Activated CD4-positive, alpha-beta T cell treated with anti-CD3 and anti-CD28 coated beads, Interleukin-2, Interleukin-6, amounts not matched to agents 100 ng/mL and 50 ng/mL, durations not matched to agents 16 hours and 8 hours (primary cell): ENCODE measurements around the gene OLR1.
A peak's percentile ranks its signal among the peaks of the same experiment; 100 is the strongest.

Experiments
- DNase-seq: peaks from one replicate; pipeline ENCODE4 v3.0.0-alpha.2; 2020

OLR1 gene

GRCh38 chr12:10151621-10152020 is 20.3 kb downstream of the OLR1 start:
- DNase-seq: no peak

GRCh38 chr12:10147714-10148403 is 24.1 kb downstream of the OLR1 start:
- DNase-seq: peak; percentile 36

DNA sequence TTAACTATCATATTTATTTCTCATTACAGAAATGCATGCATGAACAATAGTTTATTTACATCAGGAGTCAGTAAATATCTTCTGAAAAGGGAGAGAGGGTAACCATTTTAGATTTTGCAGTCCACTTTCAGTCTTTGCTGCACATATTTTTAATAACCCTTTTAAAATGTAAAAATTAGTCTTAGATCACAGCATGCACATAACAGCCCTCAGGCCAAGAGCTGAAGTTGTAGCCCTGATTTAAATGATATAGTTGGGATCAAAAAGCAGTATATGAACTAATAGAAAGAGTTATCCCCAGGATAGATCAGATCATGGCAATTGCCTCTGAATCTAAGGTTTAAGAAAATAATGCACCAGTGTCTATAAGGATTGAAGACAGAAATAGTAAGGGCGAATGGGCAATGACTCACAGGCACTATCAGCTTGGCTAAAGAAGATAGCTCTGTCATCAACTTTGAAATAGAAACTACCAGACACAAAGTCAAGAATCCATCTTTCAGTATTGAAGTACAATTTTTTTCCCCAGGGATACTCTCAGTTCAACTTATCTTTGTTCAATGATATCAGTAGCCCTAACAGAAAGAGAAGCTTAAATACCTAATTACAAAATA is 28.8 kb downstream of the OLR1 start:
- DNase-seq: no peak

DNA sequence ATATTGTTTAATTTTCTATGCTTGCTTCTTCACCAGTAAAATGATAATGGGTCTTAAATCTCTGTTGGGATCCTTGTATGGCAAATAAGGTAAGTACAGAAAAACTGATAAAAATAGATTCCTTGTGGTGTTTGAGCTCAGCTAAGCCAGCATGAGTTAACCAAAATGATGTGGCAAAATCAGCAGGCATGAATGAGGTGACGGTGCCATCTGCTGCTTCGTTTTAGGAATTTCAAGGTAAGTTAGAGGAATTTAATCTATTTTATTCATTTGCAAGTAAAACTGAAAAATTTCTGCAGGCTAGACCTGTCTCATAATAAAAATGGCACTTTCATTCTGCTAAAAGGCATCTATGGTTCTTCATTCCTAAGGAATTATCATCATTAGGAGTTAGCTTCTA is 31.9 kb downstream of the OLR1 start:
- peak; percentile 54 for DNase-seq

GRCh38 chr12:10136637-10137205 is 35.2 kb downstream of the OLR1 start:
- no peak for DNase-seq

DNA sequence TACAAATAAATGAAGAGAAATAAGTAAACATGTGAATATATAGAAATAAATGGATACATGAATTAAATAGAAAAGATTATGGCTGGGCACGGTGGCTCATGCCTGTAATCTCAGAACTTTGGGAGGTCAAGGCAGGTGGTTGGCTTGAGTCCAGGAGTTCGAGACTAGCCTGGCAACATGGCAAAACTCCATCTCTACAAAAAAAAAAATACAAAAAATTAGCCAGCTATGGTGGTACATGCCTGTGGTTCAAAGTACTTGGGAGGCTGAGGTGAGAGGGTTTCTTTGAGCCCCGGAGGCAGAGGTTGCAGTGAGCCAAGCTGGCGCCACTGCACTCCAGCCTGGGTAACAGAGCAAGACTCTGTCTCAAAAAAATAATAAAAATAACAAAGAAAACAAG is 36.8 kb downstream of the OLR1 start:
- DNase-seq: no peak

DNA sequence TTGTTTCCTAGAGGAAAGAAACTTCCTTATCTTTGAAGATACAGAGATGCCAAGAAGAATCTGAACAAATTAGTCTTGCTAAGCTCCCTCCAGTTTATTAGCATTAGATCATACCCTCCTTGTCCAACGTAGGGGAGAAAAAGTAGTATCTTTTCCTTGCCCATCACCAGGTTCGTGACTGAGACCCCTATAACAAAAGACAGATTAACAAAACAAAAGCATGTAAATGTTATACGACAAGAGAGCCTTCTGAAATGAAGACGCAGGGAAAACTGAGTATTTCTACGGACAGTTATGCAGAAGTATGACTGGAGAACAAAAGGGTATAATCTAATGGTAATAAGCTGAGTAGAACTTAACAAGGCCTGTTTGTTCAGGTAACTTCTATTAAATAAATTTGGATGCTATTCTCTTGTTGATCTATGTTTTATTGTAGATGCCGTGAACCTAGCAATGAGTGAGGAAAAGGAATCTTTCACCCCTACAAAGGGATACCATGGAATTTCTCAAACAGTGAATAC is 39.0 kb downstream of the OLR1 start:
- DNase-seq: no peak

- DNase-seq: no peak
These were observed 40.7 kb downstream of the OLR1 start for GRCh38 chr12:10131111-10131690.

GRCh38 chr12:10130042-10130441 is 41.9 kb downstream of the OLR1 start, which contains the start of gene CLEC7A:
TSS of gene CLEC7A (minus strand) at chr12:10130199. CDS start at chr12:10130082, 117 bp downstream.
- peak; percentile 52 for DNase-seq

DNA sequence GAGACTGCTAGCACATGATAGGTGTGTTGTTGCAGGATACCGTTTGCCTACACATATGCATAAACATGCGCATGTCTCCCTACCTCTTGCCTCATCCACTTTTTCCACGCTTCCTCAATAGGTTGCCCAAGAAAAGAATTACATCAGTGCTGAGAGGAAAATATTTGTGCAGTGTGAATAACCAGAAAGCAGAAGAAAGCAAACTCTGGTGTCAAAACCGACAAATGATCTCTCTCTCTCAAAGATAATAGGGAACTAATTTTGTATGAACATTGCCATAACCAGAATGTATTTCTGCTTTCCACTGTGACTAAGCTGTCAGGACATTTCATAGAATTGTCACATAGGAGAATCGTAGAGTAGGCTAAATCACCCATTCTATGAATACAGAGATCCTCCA is 43.2 kb downstream of the OLR1 start:
- DNase-seq: no peak

GRCh38 chr12:10126413-10126812 is 45.5 kb downstream of the OLR1 start:
- no peak for DNase-seq

GRCh38 chr12:10122689-10123088 is 49.2 kb downstream of the OLR1 start:
- DNase-seq: no peak

DNA sequence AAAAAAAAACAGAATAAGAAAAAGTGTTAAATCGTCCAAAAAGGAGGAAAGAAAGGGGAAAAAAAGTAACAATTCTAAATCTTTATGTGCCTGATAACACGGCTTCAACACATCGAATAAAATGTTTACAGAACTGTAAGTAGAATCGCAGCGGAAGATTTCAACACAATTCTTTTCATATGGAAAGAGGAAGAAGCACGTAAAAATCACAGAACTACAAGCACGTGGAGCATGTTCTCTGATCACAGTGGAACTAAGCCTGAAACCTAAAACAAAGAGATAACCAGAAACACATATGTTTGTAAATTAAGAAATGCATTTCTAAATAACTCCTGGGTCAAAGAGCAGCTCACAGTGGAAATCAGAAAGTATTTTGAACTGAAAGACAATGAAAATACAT is 50.7 kb downstream of the OLR1 start:
- DNase-seq: no peak

DNA sequence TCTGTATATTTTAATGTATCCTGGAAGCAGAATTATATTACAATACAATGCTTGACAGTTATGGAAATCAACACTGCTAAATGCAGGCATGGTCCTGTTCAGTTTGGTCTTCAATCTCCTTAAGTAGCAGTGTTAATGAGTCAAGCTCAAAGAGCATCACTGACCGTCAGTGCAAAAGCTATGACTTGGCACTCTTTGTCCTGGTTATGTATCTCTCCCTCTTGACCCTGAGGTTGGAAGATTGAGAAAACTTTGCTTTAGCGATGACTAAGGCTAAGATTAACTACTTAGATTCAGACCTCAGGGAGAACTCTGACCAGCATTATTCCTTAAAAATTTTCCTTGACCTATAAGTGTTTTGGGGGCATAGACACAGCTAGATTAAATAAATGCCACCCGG is 52.9 kb downstream of the OLR1 start:
- DNase-seq: no peak

- DNase-seq: no peak
These were observed 56.0 kb downstream of the OLR1 start for GRCh38 chr12:10115890-10116289.

DNA sequence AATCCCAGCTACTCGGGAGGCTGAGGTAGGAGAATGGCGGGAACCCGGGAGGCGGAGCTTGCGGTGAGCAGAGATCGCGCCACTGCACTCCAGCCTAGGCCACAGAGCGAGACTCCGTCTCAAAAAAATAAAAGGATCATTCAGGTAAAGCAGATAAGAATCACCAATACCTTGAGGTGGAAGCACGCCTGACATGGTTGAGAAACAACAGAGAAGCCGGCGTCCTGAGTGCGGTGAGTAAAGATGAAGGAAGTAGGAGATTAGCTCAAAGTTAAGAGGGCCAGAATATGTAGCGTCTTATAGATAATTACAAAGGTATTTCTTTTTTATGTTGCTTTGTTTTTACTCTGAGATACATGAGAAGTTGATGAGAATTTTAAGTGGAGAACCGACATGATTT is 56.6 kb downstream of the OLR1 start:
- DNase-seq: no peak

DNA sequence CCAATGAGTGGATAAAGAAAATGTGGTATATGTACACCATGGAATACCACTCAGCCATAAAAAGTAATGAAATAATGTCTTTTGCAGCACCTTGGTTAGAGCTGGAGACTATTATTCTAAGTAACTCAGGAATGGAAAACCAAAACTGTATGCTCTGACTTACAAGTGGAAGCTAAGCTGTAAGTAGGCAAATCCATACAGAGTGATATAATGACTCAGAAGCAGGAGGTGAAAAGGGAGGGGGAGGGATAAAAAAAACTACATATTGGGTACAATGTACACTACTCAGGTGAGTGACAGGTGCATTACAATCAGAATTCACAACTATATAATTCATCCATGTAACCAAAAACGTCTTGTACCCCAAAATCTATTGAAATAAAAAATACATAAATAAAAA is 58.0 kb downstream of the OLR1 start:
- no peak for DNase-seq

- DNase-seq: no peak
These were observed 58.9 kb downstream of the OLR1 start for GRCh38 chr12:10113075-10113474.

- no peak for DNase-seq
These were observed 60.5 kb downstream of the OLR1 start for GRCh38 chr12:10111451-10111850.

GRCh38 chr12:10110256-10110844 is 61.6 kb downstream of the OLR1 start:
- no peak for DNase-seq
